K562 (cell line): ENCODE data around the gene LIMS1. TPM values are rescaled to one million over a fixed set of nuclear protein-coding genes. Genes with fewer than 3 reads are reported as not detected.

Source experiments
- CBFA2T2 ChIP-seq: fragments of 450-650 bp; conservative IDR thresholded peaks from 2 replicates; pipeline ENCODE4 v1.6.1; 2017; ENCODE audit warnings: mild to moderate bottlenecking
- CTCF ChIP-seq, 3 experiments: IDR thresholded peaks in 2 of 3; conservative IDR thresholded peaks in 1 of 3; 2 replicates each; pipeline ENCODE4 v1.5.1; 2011 to 2012; ENCODE audit warnings: low read length in 3 of 3, mild to moderate bottlenecking in 3 of 3, control low read depth in 2 of 3, improper control_type of control experiment in 1 of 3, inconsistent platforms in 1 of 3, low read depth in 1 of 3, mixed read lengths in 1 of 3, moderate library complexity in 1 of 3; ENCODE audit not compliant: insufficient read depth in 2 of 3
- E2F6 ChIP-seq, 2 experiments: IDR thresholded peaks; 2 replicates each; pipeline ENCODE4 v1.6.1; 2011; ENCODE audit warnings: borderline replicate concordance in 1 of 2, control low read depth in 1 of 2, low read depth in 1 of 2, low read length in 1 of 2, mild to moderate bottlenecking in 1 of 2, mixed read lengths in 1 of 2, moderate library complexity in 1 of 2; ENCODE audit not compliant: insufficient read depth in 1 of 2, insufficient read length in 1 of 2, poor library complexity in 1 of 2, severe bottlenecking in 1 of 2; ENCODE audit errors: extremely low read depth in 1 of 2
- FIP1L1 ChIP-seq: fragments of 200-400 bp; formaldehyde crosslinking; IDR thresholded peaks from 2 replicates; pipeline ENCODE4 v1.6.1; 2018; ENCODE audit warnings: mild to moderate bottlenecking, low read depth, low read length; ENCODE audit not compliant: poor library complexity, severe bottlenecking
- PML ChIP-seq: IDR thresholded peaks from 2 replicates; pipeline ENCODE4 v1.6.1; 2012; ENCODE audit warnings: low read length, inconsistent platforms
- POU5F1 ChIP-seq: fragments of 150-350 bp; IDR thresholded peaks from 2 replicates; pipeline ENCODE4 v1.6.1; 2014; ENCODE audit warnings: borderline replicate concordance, low read length, low read depth, mild to moderate bottlenecking; ENCODE audit not compliant: partially characterized antibody
- SMAD4 ChIP-seq: fragments of 250-450 bp; sonication (Bioruptor Pico); conservative IDR thresholded peaks from 2 replicates; pipeline ENCODE4 v1.8.0; 2021; ENCODE audit warnings: inconsistent platforms, mild to moderate bottlenecking, moderate library complexity
- ZBTB7A ChIP-seq: IDR thresholded peaks from 2 replicates; pipeline ENCODE4 v1.6.1; 2011; ENCODE audit warnings: low read depth, mild to moderate bottlenecking, low read length, moderate library complexity, borderline replicate concordance; ENCODE audit not compliant: control insufficient read depth
- ZFX ChIP-seq: sonication (generic); formaldehyde crosslinking; IDR thresholded peaks from 2 replicates; pipeline ENCODE4 v1.8.0; 2022; ENCODE audit warnings: mild to moderate bottlenecking, missing genetic modification reagents, moderate library complexity
- polyA plus RNA-seq, 8 experiments: library from polyadenylated mRNA; depleted of rRNA in 4 of 8; stranded (reverse) in 5 of 8; unstranded in 3 of 8; fragments of >200 nt; fragmentation: Nextera tagmentation in 2 of 8; fragmentation: Illumina TruSeq in 1 of 8; extraction: Ambion mirVana in 2 of 8; extraction: Trizol in 1 of 8; gene quantifications; 2 replicates each; pipeline versions ENCODE4 v1.2.1 to v1.2.3, GENCODE V29; 2011 to 2014; ENCODE audit warnings: inconsistent platforms in 1 of 8, missing spikeins in 1 of 8
- total RNA-seq, 7 experiments: library from RNA; depleted of rRNA in 6 of 7; stranded (reverse); fragments of >200 nt in 6 of 7; fragmentation: Illumina TruSeq in 2 of 7; extraction: Trizol in 2 of 7; gene quantifications; 2 replicates each; pipeline versions ENCODE4 v1.2.1 to v1.2.3, GENCODE V29; 2011 to 2021; ENCODE audit warnings: low replicate concordance in 1 of 7
- TF ChIP-seq, protein P1 (sequence below): fragments of 200-800 bp; sonication (Bioruptor generic); IDR thresholded peaks from 2 replicates; pipeline ENCODE4 v1.6.1; 2017; ENCODE audit warnings: missing genetic modification characterization, missing compliant biosample characterization
- TF ChIP-seq, protein P2 (sequence below): sonication (generic); formaldehyde crosslinking; IDR thresholded peaks from 2 replicates; pipeline ENCODE4 v1.8.0; 2023; ENCODE audit warnings: missing genetic modification reagents, mild to moderate bottlenecking, borderline replicate concordance
- TF ChIP-seq, protein P3 (sequence below): fragments of 250-450 bp; sonication (Bioruptor Pico); IDR thresholded peaks from 2 replicates; pipeline ENCODE4 v1.9.0; 2021; ENCODE audit warnings: mild to moderate bottlenecking, inconsistent platforms

Gene LIMS1
- total and polyA plus RNA-seq, 9 of the 15 experiments (the other 6 are each of a cell fraction or from before 2014, with no cell fraction given) = 52.8 to 134 (median 81.0) TPM

DNA sequence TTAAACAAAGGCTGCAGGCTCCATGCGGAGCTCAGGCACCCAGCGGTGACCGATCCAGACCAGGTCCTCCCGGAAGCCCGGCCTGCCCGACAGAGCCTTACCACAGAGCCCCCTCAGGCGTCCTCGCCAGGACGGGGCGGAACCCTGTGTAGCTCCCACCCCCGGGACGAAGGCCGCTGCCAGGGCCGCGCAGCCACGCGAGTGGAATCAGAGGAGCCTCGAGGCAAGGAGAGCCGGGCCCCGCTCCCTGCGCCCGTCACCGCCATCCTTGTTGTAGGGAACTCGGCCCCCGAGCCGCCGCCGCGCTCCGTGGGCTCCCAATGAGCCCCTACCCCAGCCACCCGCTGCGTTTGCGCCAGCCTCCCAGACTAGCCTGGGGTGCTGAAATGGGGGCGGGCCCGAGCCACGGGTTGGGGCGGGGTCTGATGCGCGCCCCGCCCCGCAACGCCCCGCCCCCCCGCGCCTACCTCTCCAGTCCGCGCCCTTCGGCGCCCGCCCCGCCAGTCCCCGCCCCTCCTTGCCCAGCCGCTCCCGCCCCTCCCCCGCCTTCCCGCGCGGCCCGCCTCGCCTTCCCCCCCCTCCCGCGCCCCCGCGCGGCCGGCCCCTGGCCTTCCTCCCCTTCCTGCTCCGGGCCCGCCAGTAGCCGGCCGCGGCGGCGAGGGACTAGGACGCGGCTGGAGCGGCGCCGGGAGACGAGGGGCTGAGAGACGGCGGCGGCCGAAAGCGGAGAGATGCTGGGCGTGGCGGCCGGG, at the start of gene LIMS1 (continued):
- TF ChIP-seq ZBTB7A (peak; percentile 79; the same call in 1 of the 2 replicates), PML (peak; percentile 76; the same call in 1 of the 2 replicates), FIP1L1 (peak; percentile 73), POU5F1 (no peak), ZFX (peak; percentile 97), CTCF (IDR thresholded peaks at IDR 0.05 in 2 of 3, conservative IDR thresholded peaks at IDR 0.05 in 1 of 3; ENCODE audit: insufficient read depth in 2 of 3, low read depth in 1 of 3, low read length in 3 of 3) (peak in 1 of 3 experiments; percentile 12; a peak in 1 of 6 replicates), SMAD4 (CRISPR knock-in tag) (peak; percentile 65), CBFA2T2 (no peak), E2F6 (IDR thresholded peaks at IDR 0.05; ENCODE audit: borderline replicate concordance in 1 of 2, extremely low read depth in 1 of 2, insufficient read depth in 1 of 2, insufficient read length in 1 of 2, low read depth in 1 of 2, low read length in 1 of 2, poor library complexity in 1 of 2, severe bottlenecking in 1 of 2) (peak; percentile 30 to 53)
- TF ChIP-seq, protein P1, sequence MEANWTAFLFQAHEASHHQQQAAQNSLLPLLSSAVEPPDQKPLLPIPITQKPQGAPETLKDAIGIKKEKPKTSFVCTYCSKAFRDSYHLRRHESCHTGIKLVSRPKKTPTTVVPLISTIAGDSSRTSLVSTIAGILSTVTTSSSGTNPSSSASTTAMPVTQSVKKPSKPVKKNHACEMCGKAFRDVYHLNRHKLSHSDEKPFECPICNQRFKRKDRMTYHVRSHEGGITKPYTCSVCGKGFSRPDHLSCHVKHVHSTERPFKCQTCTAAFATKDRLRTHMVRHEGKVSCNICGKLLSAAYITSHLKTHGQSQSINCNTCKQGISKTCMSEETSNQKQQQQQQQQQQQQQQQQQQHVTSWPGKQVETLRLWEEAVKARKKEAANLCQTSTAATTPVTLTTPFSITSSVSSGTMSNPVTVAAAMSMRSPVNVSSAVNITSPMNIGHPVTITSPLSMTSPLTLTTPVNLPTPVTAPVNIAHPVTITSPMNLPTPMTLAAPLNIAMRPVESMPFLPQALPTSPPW = peak; percentile 99
- TF ChIP-seq, protein P2, sequence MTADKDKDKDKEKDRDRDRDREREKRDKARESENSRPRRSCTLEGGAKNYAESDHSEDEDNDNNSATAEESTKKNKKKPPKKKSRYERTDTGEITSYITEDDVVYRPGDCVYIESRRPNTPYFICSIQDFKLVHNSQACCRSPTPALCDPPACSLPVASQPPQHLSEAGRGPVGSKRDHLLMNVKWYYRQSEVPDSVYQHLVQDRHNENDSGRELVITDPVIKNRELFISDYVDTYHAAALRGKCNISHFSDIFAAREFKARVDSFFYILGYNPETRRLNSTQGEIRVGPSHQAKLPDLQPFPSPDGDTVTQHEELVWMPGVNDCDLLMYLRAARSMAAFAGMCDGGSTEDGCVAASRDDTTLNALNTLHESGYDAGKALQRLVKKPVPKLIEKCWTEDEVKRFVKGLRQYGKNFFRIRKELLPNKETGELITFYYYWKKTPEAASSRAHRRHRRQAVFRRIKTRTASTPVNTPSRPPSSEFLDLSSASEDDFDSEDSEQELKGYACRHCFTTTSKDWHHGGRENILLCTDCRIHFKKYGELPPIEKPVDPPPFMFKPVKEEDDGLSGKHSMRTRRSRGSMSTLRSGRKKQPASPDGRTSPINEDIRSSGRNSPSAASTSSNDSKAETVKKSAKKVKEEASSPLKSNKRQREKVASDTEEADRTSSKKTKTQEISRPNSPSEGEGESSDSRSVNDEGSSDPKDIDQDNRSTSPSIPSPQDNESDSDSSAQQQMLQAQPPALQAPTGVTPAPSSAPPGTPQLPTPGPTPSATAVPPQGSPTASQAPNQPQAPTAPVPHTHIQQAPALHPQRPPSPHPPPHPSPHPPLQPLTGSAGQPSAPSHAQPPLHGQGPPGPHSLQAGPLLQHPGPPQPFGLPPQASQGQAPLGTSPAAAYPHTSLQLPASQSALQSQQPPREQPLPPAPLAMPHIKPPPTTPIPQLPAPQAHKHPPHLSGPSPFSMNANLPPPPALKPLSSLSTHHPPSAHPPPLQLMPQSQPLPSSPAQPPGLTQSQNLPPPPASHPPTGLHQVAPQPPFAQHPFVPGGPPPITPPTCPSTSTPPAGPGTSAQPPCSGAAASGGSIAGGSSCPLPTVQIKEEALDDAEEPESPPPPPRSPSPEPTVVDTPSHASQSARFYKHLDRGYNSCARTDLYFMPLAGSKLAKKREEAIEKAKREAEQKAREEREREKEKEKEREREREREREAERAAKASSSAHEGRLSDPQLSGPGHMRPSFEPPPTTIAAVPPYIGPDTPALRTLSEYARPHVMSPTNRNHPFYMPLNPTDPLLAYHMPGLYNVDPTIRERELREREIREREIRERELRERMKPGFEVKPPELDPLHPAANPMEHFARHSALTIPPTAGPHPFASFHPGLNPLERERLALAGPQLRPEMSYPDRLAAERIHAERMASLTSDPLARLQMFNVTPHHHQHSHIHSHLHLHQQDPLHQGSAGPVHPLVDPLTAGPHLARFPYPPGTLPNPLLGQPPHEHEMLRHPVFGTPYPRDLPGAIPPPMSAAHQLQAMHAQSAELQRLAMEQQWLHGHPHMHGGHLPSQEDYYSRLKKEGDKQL (CRISPR knock-in tag) = no peak
- TF ChIP-seq, protein P3, sequence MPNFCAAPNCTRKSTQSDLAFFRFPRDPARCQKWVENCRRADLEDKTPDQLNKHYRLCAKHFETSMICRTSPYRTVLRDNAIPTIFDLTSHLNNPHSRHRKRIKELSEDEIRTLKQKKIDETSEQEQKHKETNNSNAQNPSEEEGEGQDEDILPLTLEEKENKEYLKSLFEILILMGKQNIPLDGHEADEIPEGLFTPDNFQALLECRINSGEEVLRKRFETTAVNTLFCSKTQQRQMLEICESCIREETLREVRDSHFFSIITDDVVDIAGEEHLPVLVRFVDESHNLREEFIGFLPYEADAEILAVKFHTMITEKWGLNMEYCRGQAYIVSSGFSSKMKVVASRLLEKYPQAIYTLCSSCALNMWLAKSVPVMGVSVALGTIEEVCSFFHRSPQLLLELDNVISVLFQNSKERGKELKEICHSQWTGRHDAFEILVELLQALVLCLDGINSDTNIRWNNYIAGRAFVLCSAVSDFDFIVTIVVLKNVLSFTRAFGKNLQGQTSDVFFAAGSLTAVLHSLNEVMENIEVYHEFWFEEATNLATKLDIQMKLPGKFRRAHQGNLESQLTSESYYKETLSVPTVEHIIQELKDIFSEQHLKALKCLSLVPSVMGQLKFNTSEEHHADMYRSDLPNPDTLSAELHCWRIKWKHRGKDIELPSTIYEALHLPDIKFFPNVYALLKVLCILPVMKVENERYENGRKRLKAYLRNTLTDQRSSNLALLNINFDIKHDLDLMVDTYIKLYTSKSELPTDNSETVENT (CRISPR knock-in tag) = peak; percentile 93
